ENCODE measurements around the gene BRD7.

GRCh38 chr16:50371936-50372595 is 3.3 kb upstream of the BRD7 start:
- TF ChIP-seq CTCF (IDR thresholded peaks at IDR 0.05 in 8 of 11, conservative IDR thresholded peaks at IDR 0.05 in 3 of 11): peak in 3 of 11 experiments; percentile 16 to 34 (median 17)
- TF ChIP-seq POLR2A (IDR thresholded peaks at IDR 0.05): no peak
